Activated T-cell treated with anti-CD3 and anti-CD28 coated beads, Interleukin-2, amount 50 U/mL, for 24 hours (primary cell): ENCODE results near the gene PRG2.

ENCODE experiments used
- DNase-seq: peaks from one replicate; pipeline ENCODE4 v3.0.0-alpha.2; 2020
- H3K27ac Mint-ChIP-seq: 2 replicates; pipeline ENCODE4 v1.8.0; 2020; ENCODE audit warnings: mild to moderate bottlenecking, mixed read lengths
- H3K27me3 Mint-ChIP-seq: 2 replicates; pipeline ENCODE4 v1.8.0; 2020; ENCODE audit warnings: mixed read lengths
- H3K36me3 Mint-ChIP-seq: 2 replicates; pipeline ENCODE4 v1.8.0; 2020; ENCODE audit warnings: low read depth, mixed read lengths
- H3K4me1 Mint-ChIP-seq: 2 replicates; pipeline ENCODE4 v1.8.0; 2020; ENCODE audit warnings: low read depth, mixed read lengths
- H3K4me3 Mint-ChIP-seq: 2 replicates; pipeline ENCODE4 v1.8.0; 2020; ENCODE audit warnings: mild to moderate bottlenecking, moderate library complexity, mixed read lengths
- H3K9me3 Mint-ChIP-seq: 2 replicates; pipeline ENCODE4 v1.8.0; 2020; ENCODE audit warnings: mixed read lengths

Gene PRG2

GRCh38 chr11:57396744-57397143, 6.3 kb upstream of the PRG2 start:
- no peaks in the 10 kb centered on the region for H3K27me3 Mint-ChIP-seq
- H3K9me3 Mint-ChIP-seq: no peaks in the 10 kb centered on the region
- H3K4me3 Mint-ChIP-seq: no peak overlapping the region
- no peak for DNase-seq
- H3K36me3 Mint-ChIP-seq: no peaks in the 10 kb centered on the region
- H3K4me1 Mint-ChIP-seq: no peaks in the 10 kb centered on the region
- no peak overlapping the region for H3K27ac Mint-ChIP-seq

- no peak overlapping the region for H3K27ac Mint-ChIP-seq
- H3K4me1 Mint-ChIP-seq: no peaks in the 10 kb centered on the region
- H3K36me3 Mint-ChIP-seq: no peaks in the 10 kb centered on the region
- no peaks in the 10 kb centered on the region for H3K9me3 Mint-ChIP-seq
- no peak for DNase-seq
- no peaks in the 10 kb centered on the region for H3K27me3 Mint-ChIP-seq
- no peak overlapping the region for H3K4me3 Mint-ChIP-seq
These were observed 5.6 kb upstream of the PRG2 start for GRCh38 chr11:57395905-57396623.

- Mint-ChIP-seq H3K36me3 (no peaks in the 10 kb centered on the region), H3K27me3 (no peaks in the 10 kb centered on the region), H3K4me3 (no peak overlapping the region), H3K4me1 (no peaks in the 10 kb centered on the region), H3K9me3 (no peaks in the 10 kb centered on the region), H3K27ac (no peak overlapping the region)
- DNase-seq: no peak
These were observed 3.9 kb upstream of the PRG2 start for GRCh38 chr11:57394203-57394965.

- Mint-ChIP-seq H3K36me3 (no peaks in the 10 kb centered on the region), H3K27ac (no peak overlapping the region), H3K4me1 (no peaks in the 10 kb centered on the region), H3K4me3 (no peak overlapping the region), H3K9me3 (no peaks in the 10 kb centered on the region), H3K27me3 (no peaks in the 10 kb centered on the region)
- no peak for DNase-seq
These were observed 2.3 kb upstream of the PRG2 start for GRCh38 chr11:57392763-57393105.

GRCh38 chr11:57392066-57392762, 1.8 kb upstream of the PRG2 start:
- H3K27ac Mint-ChIP-seq: no peak overlapping the region
- no peaks in the 10 kb centered on the region for H3K9me3 Mint-ChIP-seq

GRCh38 chr11:57391539-57391938, 1.1 kb upstream of the PRG2 start:
- H3K36me3 Mint-ChIP-seq: no peaks in the 10 kb centered on the region
- no peaks in the 10 kb centered on the region for H3K9me3 Mint-ChIP-seq
- no peak for DNase-seq
- no peak overlapping the region for H3K4me3 Mint-ChIP-seq
- no peaks in the 10 kb centered on the region for H3K27me3 Mint-ChIP-seq
- H3K27ac Mint-ChIP-seq: no peak overlapping the region
- no peaks in the 10 kb centered on the region for H3K4me1 Mint-ChIP-seq

More at GRCh38 chr11:57392066-57392762, 1.8 kb upstream of the PRG2 start:
- H3K4me3 Mint-ChIP-seq: no peak overlapping the region
- H3K27me3 Mint-ChIP-seq: no peaks in the 10 kb centered on the region
- H3K4me1 Mint-ChIP-seq: no peaks in the 10 kb centered on the region
- H3K36me3 Mint-ChIP-seq: no peaks in the 10 kb centered on the region
- no peak for DNase-seq

GRCh38 chr11:57391111-57391510, 661 bp upstream of the PRG2 start:
- Mint-ChIP-seq H3K9me3 (no peaks in the 10 kb centered on the region), H3K27me3 (no peaks in the 10 kb centered on the region), H3K4me3 (no peak overlapping the region), H3K36me3 (no peaks in the 10 kb centered on the region), H3K27ac (no peak overlapping the region), H3K4me1 (no peaks in the 10 kb centered on the region)
- DNase-seq: no peak

- H3K4me1 Mint-ChIP-seq: no peaks in the 10 kb centered on the region
- peaks cover 5% of the 10 kb centered on the region for H3K27me3 Mint-ChIP-seq
- no peak overlapping the region for H3K4me3 Mint-ChIP-seq
- no peak overlapping the region for H3K27ac Mint-ChIP-seq
- no peak for DNase-seq
- no peaks in the 10 kb centered on the region for H3K9me3 Mint-ChIP-seq
- no peaks in the 10 kb centered on the region for H3K36me3 Mint-ChIP-seq
These were observed 3.0 kb downstream of the PRG2 start for GRCh38 chr11:57387289-57388030.

- Mint-ChIP-seq H3K9me3 (no peaks in the 10 kb centered on the region), H3K27ac (no peak overlapping the region), H3K4me1 (no peaks in the 10 kb centered on the region), H3K27me3 (peaks cover 11% of the 10 kb centered on the region), H3K36me3 (no peaks in the 10 kb centered on the region), H3K4me3 (no peak overlapping the region)
- no peak for DNase-seq
These were observed 4.1 kb downstream of the PRG2 start for GRCh38 chr11:57386178-57386940.

GRCh38 chr11:57380975-57381374, 9.5 kb downstream of the PRG2 start, which contains the start of gene PRG3:
Gene PRG3 (minus strand): TSS chr11:57381150. CDS start chr11:57380708, 442 bp downstream.
- H3K27ac Mint-ChIP-seq: no peak within 1 kb of the TSS
- no peaks in the 10 kb centered on the region for H3K36me3 Mint-ChIP-seq

GRCh38 chr11:57379732-57380131, 10.7 kb downstream of the PRG2 start:
- peaks cover 41% of the 10 kb centered on the region for H3K27me3 Mint-ChIP-seq
- no peaks in the 10 kb centered on the region for H3K9me3 Mint-ChIP-seq
- no peaks in the 10 kb centered on the region for H3K4me1 Mint-ChIP-seq
- no peak overlapping the region for H3K27ac Mint-ChIP-seq
- DNase-seq: no peak
- H3K36me3 Mint-ChIP-seq: no peaks in the 10 kb centered on the region
- H3K4me3 Mint-ChIP-seq: no peak overlapping the region

More at GRCh38 chr11:57380975-57381374, 9.5 kb downstream of the PRG2 start, which contains the start of gene PRG3:
- H3K9me3 Mint-ChIP-seq: no peaks in the 10 kb centered on the region
- no peak for DNase-seq
- H3K27me3 Mint-ChIP-seq: peaks cover 41% of the 10 kb centered on the region
- H3K4me1 Mint-ChIP-seq: no peaks in the 10 kb centered on the region
- H3K4me3 Mint-ChIP-seq: no peak within 1 kb of the TSS

- no peak for DNase-seq
- H3K36me3 Mint-ChIP-seq: no peaks in the 10 kb centered on the region
- H3K4me1 Mint-ChIP-seq: no peaks in the 10 kb centered on the region
- no peak overlapping the region for H3K27ac Mint-ChIP-seq
- H3K27me3 Mint-ChIP-seq: peaks cover 41% of the 10 kb centered on the region
- no peak overlapping the region for H3K4me3 Mint-ChIP-seq
- no peaks in the 10 kb centered on the region for H3K9me3 Mint-ChIP-seq
These were observed 12.3 kb downstream of the PRG2 start for GRCh38 chr11:57378186-57378585.

- Mint-ChIP-seq H3K27me3 (peaks cover 32% of the 10 kb centered on the region), H3K4me3 (no peak overlapping the region), H3K4me1 (no peaks in the 10 kb centered on the region), H3K27ac (no peak overlapping the region), H3K36me3 (no peaks in the 10 kb centered on the region), H3K9me3 (no peaks in the 10 kb centered on the region)
- DNase-seq: no peak
These were observed 13.3 kb downstream of the PRG2 start for GRCh38 chr11:57377107-57377506.
